ENCODE data around the gene NEIL3. TPM values are rescaled to one million over a fixed set of nuclear protein-coding genes. Genes with fewer than 3 reads are reported as not detected.

NEIL3 gene
- total RNA-seq, 1 experiment from 2014 or later = 6.3 TPM

- Mint-ChIP-seq H3K4me3 (no peak overlapping the region), H3K36me3 (ENCODE audit: insufficient read depth in 1 of 3, low read depth in 3 of 3) (peaks cover 0 to 6% (median 0%) of the 10 kb centered on the region in 3 experiments; a peak in 1 of 7 replicates), H3K27ac (peak overlapping the region in 2 of 3 experiments; percentile 19 to 87; a peak in 5 of 7 replicates), H3K27me3 (ENCODE audit: low read depth) (no peaks in the 10 kb centered on the region), H3K4me1 (peaks cover 19% of the 10 kb centered on the region in 2 experiments), H3K9me3 (peaks cover 0 to 10% of the 10 kb centered on the region in 2 experiments; a peak in 3 of 5 replicates)
- no peak overlapping the region for H2BK12ac ChIP-seq (ENCODE audit: insufficient read length, low read depth, low read length)
- no CpG with 5 or more reads among the region's 5 CpGs for WGBS (ENCODE audit: extremely low coverage, insufficient read length, low lambda C conversion rate)
- no peak overlapping the region for H3K9ac ChIP-seq (ENCODE audit: extremely low read depth, insufficient read length, low read length)
- no peak overlapping the region for H3K23ac ChIP-seq (ENCODE audit: insufficient read length, low read depth, low read length)
- H3K79me1 ChIP-seq (ENCODE audit: insufficient read depth, low read depth, low read length, poor library complexity, severe bottlenecking) = no peaks in the 10 kb centered on the region
- H3K27ac ChIP-seq (ENCODE audit: insufficient read length, low read depth, low read length) = no peak overlapping the region
- no peaks in the 10 kb centered on the region for H3K23me2 ChIP-seq (ENCODE audit: insufficient read length, low read depth, low read length, poor library complexity, severe bottlenecking)
- no peak overlapping the region for H2BK15ac ChIP-seq (ENCODE audit: low read depth, low read length)
- no peaks in the 10 kb centered on the region for H3K27me3 ChIP-seq (ENCODE audit: insufficient read depth, low read length)
- no peak overlapping the region for H4K8ac ChIP-seq (replicated peaks; ENCODE audit: insufficient read length, low read depth, low read length)
- H4K91ac ChIP-seq (ENCODE audit: insufficient read length, low read depth, low read length) = no peak overlapping the region
- no peaks in the 10 kb centered on the region for H3K79me2 ChIP-seq (ENCODE audit: insufficient read depth, low read length)
- no peak overlapping the region for H3K56ac ChIP-seq (ENCODE audit: insufficient read length, low read depth, low read length)
- no peak overlapping the region for H2BK120ac ChIP-seq (ENCODE audit: low read depth, low read length, poor library complexity, severe bottlenecking)
- no peak overlapping the region for H3K4ac ChIP-seq (ENCODE audit: low read depth, low read length)
- no peak overlapping the region for H3K4me2 ChIP-seq (ENCODE audit: insufficient read depth, insufficient read length, low read length)
- H2BK20ac ChIP-seq (ENCODE audit: low read depth, low read length, poor library complexity, severe bottlenecking) = no peak overlapping the region
- no peak overlapping the region for H3K14ac ChIP-seq (ENCODE audit: insufficient read depth, low read length)
- no peaks in the 10 kb centered on the region for H4K20me1 ChIP-seq (ENCODE audit: control insufficient read depth, insufficient read depth, insufficient read length)
- H3T11ph ChIP-seq (ENCODE audit: low read length) = no peak overlapping the region
- H2AK5ac ChIP-seq (ENCODE audit: insufficient read length, low read length) = no peak overlapping the region
- no peak for DNase-seq
- no peak overlapping the region for H2AFZ ChIP-seq (ENCODE audit: low read length)
- H3K18ac ChIP-seq (ENCODE audit: insufficient read length, low read depth, low read length) = no peak overlapping the region
- TF ChIP-seq CTCF (conservative IDR thresholded peaks at IDR 0.05) = no peak
- H2BK5ac ChIP-seq (ENCODE audit: insufficient read length, low read length) = no peak overlapping the region
- no peak overlapping the region for H4K5ac ChIP-seq (ENCODE audit: insufficient read length, low read depth, low read length)
- H3K4me1 ChIP-seq (ENCODE audit: insufficient read depth, low read length) = no peaks in the 10 kb centered on the region
- H3K9me3 ChIP-seq (ENCODE audit: control insufficient read depth, low read depth, low read length) = no peaks in the 10 kb centered on the region
Measured at GRCh38 chr4:177401658-177402273, 92.1 kb downstream of the NEIL3 start.

Data from H9 (cell line).